ENCODE results near the gene NTSR2.
A peak's percentile ranks its signal among the peaks of the same experiment; 100 is the strongest.

NTSR2 gene

GRCh38 chr2:11699686-11700670 lies 30.0 kb upstream of the NTSR2 start:
- no peak for DNase-seq (ENCODE audit: low read depth in 2 of 2)

DNA sequence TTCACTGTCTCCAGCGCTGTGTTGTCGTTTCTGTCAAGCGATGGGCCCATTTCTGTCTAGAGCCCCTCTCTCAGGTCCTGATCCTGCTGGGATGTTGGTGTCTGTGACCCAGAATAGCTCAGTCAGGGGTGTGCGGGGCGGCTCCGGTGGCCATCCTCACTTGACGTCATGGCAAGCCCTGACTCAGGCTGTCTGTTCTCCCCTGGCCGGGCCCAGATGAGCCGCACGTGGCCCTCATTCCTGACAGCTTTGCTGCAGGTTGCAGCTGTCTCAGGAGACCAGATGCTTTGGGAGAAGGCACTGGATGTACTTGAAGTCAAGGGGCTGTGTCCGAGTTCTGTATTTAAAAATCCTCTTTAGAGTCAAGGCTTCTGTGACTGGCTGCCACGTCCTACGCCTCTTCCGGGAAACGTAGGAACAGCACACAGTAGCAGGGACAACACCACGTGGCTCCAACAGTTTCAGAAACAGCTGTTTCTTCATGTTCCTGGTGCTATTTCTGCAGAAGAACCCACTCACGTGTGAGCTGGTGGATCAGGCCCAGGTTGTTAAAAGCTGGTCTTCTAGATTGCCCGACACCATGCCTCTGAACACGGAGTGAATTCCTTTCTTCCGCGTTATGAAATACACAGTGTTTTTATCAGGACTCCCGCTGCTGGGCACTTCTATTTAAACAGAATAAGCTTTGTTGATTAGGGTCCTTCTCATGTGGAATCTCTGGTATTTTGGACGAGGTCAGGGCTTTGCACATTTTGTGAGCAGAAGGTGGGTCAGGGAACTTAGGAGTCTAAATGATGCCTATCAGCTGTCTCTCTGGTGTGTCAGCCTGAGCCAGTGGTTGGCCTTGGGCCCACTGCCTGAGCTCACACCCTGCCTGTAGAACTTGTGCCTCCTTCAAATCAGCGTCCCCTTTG lies 28.3 kb upstream of the NTSR2 start:
- DNase-seq (ENCODE audit: low read depth in 2 of 2): no peak

- no peak for DNase-seq (ENCODE audit: low read depth in 2 of 2)
Observed at GRCh38 chr2:11697103-11697871, 27.3 kb upstream of the NTSR2 start.

DNA sequence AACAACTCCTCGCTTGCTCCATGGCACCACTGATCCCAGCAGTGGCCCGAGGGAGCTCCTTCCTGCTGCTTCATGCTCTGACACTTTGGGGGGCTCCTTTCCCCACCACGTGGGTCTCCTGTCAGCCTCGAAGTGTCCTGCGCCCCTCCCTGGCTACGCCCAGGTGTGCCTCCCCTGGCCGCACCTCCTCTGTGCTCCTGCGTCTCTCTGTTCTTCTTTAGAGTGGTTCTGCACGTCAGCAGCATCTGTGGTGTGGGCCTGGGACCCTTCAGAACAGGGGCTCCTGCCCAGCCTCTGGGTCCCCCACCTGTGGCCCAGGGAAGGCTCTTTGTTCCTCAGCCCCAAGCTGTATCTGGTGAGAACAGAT lies 26.7 kb upstream of the NTSR2 start:
- DNase-seq (ENCODE audit: low read depth in 2 of 2): no peak

DNA sequence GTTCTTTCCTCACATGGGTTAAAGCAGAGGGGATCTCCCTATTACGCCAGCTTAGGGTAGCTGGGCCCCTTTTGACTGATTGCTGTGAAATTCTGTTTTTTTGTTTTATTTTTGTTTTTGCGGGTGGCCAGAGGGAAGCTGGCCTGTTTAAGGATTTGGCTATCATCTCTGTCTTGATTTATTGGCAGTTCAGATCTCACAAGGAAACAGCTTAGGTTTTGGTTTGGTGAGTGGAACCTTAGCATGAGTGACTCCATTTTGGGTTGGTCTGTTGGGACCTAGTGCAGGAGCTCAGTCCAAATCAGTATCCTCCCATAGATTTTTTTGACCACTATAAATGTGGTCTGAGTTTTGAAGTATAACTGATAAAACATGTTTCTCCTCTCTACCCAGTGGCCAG lies 25.6 kb upstream of the NTSR2 start:
- DNase-seq (ENCODE audit: low read depth in 2 of 2): no peak

DNA sequence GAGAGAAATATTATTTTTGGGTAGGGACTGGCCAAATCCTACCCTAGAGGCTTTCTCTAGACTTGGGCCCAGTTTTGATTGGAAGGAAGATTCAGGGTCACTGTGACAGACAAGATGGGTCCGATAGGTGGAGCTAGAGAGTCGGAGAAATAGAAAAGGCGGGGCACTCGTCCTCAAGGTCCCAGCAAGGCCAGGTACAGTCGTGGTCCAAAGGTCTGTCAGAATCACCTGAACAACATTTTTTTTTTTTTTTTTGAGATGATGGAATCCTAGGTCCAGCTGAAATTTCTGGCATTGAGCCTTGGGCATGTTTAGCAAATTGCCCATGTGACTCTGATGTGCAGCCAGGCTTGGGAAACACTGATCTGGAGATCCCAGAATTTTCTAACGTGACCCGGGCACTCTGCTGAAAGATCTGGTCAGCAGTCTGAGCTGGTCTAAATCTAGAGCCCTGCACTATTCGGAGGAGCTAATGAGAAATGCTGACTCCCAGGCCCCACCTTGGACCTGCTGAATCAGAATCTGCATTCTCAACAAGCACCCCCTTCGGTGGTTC lies 23.0 kb upstream of the NTSR2 start:
- peak; percentile 13 to 21 for DNase-seq (ENCODE audit: low read depth in 2 of 2)

DNA sequence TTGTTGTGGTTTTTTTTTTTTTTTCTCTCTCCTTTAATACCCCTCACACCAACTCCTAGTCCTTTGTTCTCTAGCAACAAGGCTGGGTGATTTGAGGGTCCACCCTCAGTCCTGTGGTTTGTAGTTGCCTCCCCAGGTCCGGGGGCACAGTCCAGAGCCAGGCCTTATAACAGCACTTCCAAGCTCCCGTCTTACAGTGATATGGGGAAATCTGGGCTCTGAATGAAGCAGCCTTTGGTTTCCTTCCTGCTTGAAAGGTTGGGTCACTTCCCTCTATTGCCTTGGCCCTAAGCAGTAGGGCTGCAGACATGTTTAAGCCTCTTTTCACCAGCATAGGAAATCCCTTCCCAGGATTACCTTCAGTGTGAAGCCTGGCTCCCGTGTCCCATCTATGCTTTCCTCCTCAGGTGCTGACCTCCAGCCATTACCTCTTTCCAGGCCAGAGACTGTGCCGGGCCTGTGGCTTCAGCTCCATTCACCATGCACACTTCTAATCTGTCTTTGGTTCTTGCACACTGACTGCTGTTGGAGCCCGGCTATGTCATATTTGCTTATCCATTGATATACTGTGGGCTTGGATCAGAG lies 21.2 kb upstream of the NTSR2 start:
- DNase-seq (ENCODE audit: low read depth in 2 of 2): no peak

- peak; percentile 52 to 66 for DNase-seq (ENCODE audit: low read depth in 2 of 2)
Observed at GRCh38 chr2:11688222-11689069, 18.5 kb upstream of the NTSR2 start.

- no peak for DNase-seq (ENCODE audit: low read depth in 2 of 2)
Observed at GRCh38 chr2:11687736-11688135, 17.7 kb upstream of the NTSR2 start.

- DNase-seq (ENCODE audit: low read depth in 2 of 2): no peak
Observed at GRCh38 chr2:11685906-11686470, 16.0 kb upstream of the NTSR2 start.

- DNase-seq (ENCODE audit: low read depth in 2 of 2): no peak
Observed at GRCh38 chr2:11684894-11685460, 15.0 kb upstream of the NTSR2 start.

- no peak for DNase-seq (ENCODE audit: low read depth in 2 of 2)
Observed at GRCh38 chr2:11683966-11684365, 14.0 kb upstream of the NTSR2 start.

- no peak for DNase-seq (ENCODE audit: low read depth in 2 of 2)
Observed at GRCh38 chr2:11683476-11683875, 13.5 kb upstream of the NTSR2 start.

DNA sequence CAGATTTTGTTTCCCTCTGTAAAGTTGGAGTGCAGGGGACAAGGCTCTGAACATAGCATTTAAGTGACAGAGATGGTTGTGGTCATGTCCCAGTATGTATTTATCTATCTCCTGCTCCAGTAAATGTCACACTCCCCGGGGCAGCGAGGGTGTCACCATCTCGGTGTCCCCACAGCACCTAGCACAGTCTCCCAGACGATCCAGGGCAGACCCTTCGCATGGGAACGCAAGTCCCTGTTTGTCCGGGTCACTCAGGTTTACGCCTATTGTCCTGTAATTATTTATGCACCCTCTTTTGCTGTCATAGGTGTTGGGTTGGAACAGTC lies 12.6 kb upstream of the NTSR2 start:
- no peak for DNase-seq (ENCODE audit: low read depth in 2 of 2)

DNA sequence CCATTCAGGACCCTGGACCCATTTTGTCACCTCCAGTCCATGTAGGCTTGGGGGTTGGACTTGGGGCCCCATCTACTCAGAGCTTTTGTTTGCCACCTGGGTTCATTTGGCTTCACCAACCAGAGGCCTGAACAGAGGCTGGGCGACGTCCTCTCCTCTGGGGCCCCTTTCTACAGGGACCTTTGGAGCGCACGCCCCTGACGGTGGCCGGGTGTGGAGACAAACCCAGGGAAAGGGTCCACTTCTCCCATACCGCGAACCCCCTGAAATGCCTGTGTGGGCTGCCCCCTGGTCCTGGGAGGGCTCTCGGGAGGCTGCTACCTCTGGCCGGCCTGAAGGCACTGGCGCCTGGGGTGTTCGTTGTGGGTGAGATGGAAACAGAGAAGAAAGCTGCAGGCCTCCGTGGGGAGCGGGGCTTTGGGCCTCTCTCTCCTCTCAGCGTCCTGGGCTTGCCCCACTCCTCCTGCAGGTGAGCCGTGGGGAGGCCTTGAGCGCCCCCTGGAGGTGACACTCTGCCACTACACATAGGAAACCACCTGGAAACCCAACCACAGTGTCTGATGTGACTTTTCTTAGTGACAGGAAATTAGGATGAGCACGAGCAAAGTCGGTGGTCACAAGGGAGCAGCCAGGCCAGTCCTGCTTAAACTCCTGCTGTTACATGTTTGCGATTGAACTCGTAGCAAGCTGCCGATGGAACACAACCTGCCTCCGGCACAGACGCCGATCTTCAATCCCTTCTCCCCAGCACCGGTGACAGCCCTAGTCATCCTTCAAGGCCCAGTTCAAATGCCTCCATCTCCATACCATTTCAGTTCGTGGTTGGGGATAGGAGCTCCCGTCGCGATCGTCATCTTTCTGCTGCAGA lies 12.0 kb upstream of the NTSR2 start:
- DNase-seq (ENCODE audit: low read depth in 2 of 2): no peak

DNA sequence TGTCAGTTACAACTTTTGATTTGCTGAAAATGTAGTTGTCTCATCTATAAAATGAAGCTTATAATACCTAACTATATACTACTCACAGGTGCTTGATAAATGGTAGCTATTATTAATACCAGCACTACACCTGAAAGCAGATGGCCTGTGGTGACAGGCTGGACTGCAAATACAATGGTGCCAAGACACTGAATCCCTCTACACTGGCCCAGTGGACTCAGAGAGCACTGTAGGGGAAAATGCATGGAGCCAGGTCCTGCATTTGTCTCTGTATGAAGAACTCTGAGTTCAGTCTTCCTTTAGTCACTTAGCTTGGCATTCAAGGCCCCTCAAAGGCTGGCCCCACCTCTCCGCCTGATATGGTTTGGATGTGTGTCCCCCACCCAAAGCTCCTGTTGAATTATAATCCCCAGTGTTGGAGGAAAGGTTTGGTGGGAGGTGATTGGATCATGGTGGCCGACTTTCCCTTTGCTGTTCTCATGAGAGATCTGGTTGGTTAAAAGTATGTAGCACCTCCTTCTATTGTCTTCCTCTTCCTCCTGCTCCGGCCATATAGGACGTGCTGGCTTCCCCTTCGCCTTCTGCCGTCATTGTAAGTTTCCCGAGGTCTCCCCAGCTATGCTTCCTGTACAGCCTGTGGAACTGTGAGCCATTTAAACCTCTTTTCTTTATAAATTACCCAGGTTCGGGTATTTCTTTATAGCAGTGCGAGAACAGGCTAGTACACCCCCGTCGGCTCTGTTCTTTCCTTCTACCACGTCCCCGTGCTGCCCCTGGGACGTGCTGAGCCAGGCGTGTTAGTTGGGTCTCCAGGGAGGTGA lies 11.1 kb upstream of the NTSR2 start:
- no peak for DNase-seq (ENCODE audit: low read depth in 2 of 2)

DNA sequence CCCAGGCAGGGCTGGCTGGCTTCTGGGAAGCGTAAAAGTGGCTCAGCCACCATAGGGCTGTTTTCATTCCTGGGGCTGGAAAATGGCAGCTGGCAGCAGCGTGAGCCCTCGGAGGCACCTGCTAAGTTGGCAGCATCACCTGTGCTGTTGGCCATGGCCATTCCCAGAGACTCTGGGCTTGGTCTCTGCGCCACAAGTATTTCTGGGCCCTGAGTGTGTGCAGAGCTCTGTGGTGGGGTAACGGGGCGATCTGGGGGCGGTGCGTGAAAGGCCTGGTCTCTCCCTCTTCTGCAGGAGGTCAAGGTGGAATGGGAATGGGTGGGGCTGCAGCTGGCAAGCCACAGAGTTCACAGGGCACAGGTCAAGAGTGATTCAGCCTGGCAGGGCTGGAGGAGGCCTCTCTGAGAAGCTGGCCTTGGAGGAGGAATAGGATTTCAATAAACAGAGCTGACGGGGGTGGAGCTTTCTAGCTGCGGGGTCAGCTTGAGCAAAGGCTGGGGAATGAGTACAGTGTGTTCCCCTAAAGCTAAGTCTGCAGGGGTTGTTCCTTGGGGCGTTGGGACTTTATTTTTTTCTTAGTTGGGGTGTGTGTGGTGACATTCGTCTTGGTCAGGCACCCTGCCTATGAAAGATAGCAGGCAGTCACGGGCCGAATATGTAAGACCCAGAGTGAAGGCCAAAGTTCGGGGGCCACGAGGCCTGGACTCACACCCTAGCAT lies 10.3 kb upstream of the NTSR2 start:
- no peak for DNase-seq (ENCODE audit: low read depth in 2 of 2)

Measured in stimulated activated CD8-positive, alpha-beta memory T cell treated with anti-CD3 and anti-CD28 coated beads, Interleukin-15, amount 100 ng/mL, for 4 hours (primary cell).